HG03066 (cell line): ENCODE measurements around the gene PNLDC1.
"Not testable (repeated sequence)": the region's sequence is repeated elsewhere in the genome, so short reads cannot be mapped to it uniquely, and the experiment has no call there.

ENCODE experiments used
- ATAC-seq: cut with Tn5 transposase; IDR thresholded peaks from one replicate; pipeline ENCODE4 v1.9.1; 2021; ENCODE audit warnings: low read depth; ENCODE audit not compliant: unreplicated experiment

The PNLDC1 gene

GRCh38 chr6:159817951-159818739 is 18.1 kb downstream of the PNLDC1 start:
- ATAC-seq: no peak

GRCh38 chr6:159819098-159819497 is 19.0 kb downstream of the PNLDC1 start:
- no peak for ATAC-seq

GRCh38 chr6:159819932-159820640 is 20.0 kb downstream of the PNLDC1 start:
- ATAC-seq: peak; percentile 45

GRCh38 chr6:159821122-159821521 is 21.0 kb downstream of the PNLDC1 start:
- ATAC-seq: no peak

- no peak for ATAC-seq
Observed at GRCh38 chr6:159821726-159822125, 21.6 kb downstream of the PNLDC1 start.

- ATAC-seq: no peak
Observed at GRCh38 chr6:159823953-159824352, 23.9 kb downstream of the PNLDC1 start.

- not testable (repeated sequence) for ATAC-seq
Observed at GRCh38 chr6:159824690-159825089, 24.6 kb downstream of the PNLDC1 start.

GRCh38 chr6:159826004-159826403 is 25.9 kb downstream of the PNLDC1 start:
- ATAC-seq: no peak

GRCh38 chr6:159826968-159827647 is 27.0 kb downstream of the PNLDC1 start:
- ATAC-seq: no peak

- no peak for ATAC-seq
Observed at GRCh38 chr6:159828074-159828473, 28.0 kb downstream of the PNLDC1 start.

GRCh38 chr6:159829526-159829925 is 29.4 kb downstream of the PNLDC1 start:
- no peak for ATAC-seq

GRCh38 chr6:159830501-159831372 is 30.7 kb downstream of the PNLDC1 start:
- ATAC-seq: no peak

- no peak for ATAC-seq
Observed at GRCh38 chr6:159831373-159831679, 31.2 kb downstream of the PNLDC1 start.

GRCh38 chr6:159832946-159833345 is 32.9 kb downstream of the PNLDC1 start:
- no peak for ATAC-seq

GRCh38 chr6:159833556-159833955 is 33.5 kb downstream of the PNLDC1 start:
- no peak for ATAC-seq

- ATAC-seq: no peak
Observed at GRCh38 chr6:159833997-159834603, 34.0 kb downstream of the PNLDC1 start.

GRCh38 chr6:159836718-159837490 is 36.8 kb downstream of the PNLDC1 start:
- ATAC-seq: no peak

GRCh38 chr6:159837511-159837910 is 37.4 kb downstream of the PNLDC1 start:
- no peak for ATAC-seq

GRCh38 chr6:159838020-159838744 is 38.1 kb downstream of the PNLDC1 start:
- no peak for ATAC-seq
